Pericardium fibroblast (primary cell): ENCODE results near the gene RNF13. TPM values are rescaled to one million over a fixed set of nuclear protein-coding genes. Genes with fewer than 3 reads are reported as not detected.

Experiments used
- total RNA-seq: library from RNA; depleted of rRNA; stranded (reverse); fragments of >200 nt; gene quantifications from 2 replicates; pipeline ENCODE4 v1.2.3, GENCODE V29; 2015

The RNF13 gene
- 40.9 and 52.3 TPM in 2 replicates for total RNA-seq

GRCh38 chr3:149812606-149813366 lies at the start of gene RNF13:
Gene RNF13 (plus strand): TSS chr3:149813215. CDS start chr3:149846027, 32,812 bp downstream.

GRCh38 chr3:149792452-149793270 lies 20.4 kb upstream of the RNF13 start, which contains the start of gene ANKUB1:
Gene ANKUB1 (minus strand): TSS chr3:149792554. CDS start chr3:149792366, 188 bp downstream.

GRCh38 chr3:149970716-149971402 lies 157.8 kb downstream of the RNF13 start, which contains the start of gene PFN2:
Gene PFN2 (minus strand): TSS chr3:149970895. CDS start chr3:149970856, 39 bp downstream.

Other genes starting within 250 kb of the RNF13 start
- 34.7 and 55.1 TPM in 2 replicates for gene WWTR1, start 155.2 kb upstream of the RNF13 start, total RNA-seq
- gene COMMD2, start 60.7 kb upstream of the RNF13 start, total RNA-seq: 13.0 and 20.1 TPM in 2 replicates
- gene ANKUB1, start 20.7 kb upstream of the RNF13 start, total RNA-seq: not detected in 2 replicates
- 74.6 and 114 TPM in 2 replicates for gene PFN2, start 157.7 kb downstream of the RNF13 start, total RNA-seq